Upper lobe of right lung (tissue), 1 donor: Measurements from ENCODE around the gene HHIPL1. TPM values are rescaled to one million over a fixed set of nuclear protein-coding genes. Genes with fewer than 3 reads are reported as not detected.

Experiments used
- ATAC-seq: fragments of 200-7000 bp; cut with Tn5 transposase; one replicate; pipeline ENCODE4 v1.9.1; 2020; ENCODE audit warnings: mild to moderate bottlenecking, moderate library complexity
- DNase-seq: peaks from one replicate; pipeline ENCODE4 v3.0.0-alpha.2; 2020
- H3K27ac ChIP-seq: fragments of 200-600 bp; one replicate; pipeline ENCODE4 v1.8.0; 2022
- H3K27me3 ChIP-seq: fragments of 200-600 bp; one replicate; pipeline ENCODE4 v1.8.0; 2022; ENCODE audit warnings: mild to moderate bottlenecking
- H3K36me3 ChIP-seq: fragments of 200-600 bp; one replicate; pipeline ENCODE4 v1.8.0; 2022
- H3K4me1 ChIP-seq: fragments of 200-600 bp; one replicate; pipeline ENCODE4 v1.8.0; 2022
- H3K4me3 ChIP-seq: fragments of 200-600 bp; one replicate; pipeline ENCODE4 v1.8.0; 2022; ENCODE audit warnings: mild to moderate bottlenecking
- H3K9me3 ChIP-seq: fragments of 200-600 bp; one replicate; pipeline ENCODE4 v1.8.0; 2022
- intact Hi-C: fragments of 100-400 bp; cut with DNase I; formaldehyde crosslinking; loops from one replicate; pipeline ENCODE4 v1.11.0; 2022
- total RNA-seq: library from RNA; stranded (reverse); fragmentation: NEBNext Ultra II Directional; extraction: Animal tissue kit (Norgen Biotek cat#: 25700); gene quantifications from one replicate; pipeline ENCODE4 v1.2.1, GENCODE V29; 2021
- TF ChIP-seq, protein P1 (sequence below): fragments of 200-600 bp; IDR thresholded peaks from one replicate; pipeline ENCODE4 v1.8.0; 2022; ENCODE audit warnings: antibody characterized with exemption
- donor health status: DM: no; HTN: yes; CAD: no; lungs with severe emphysema.

Gene HHIPL1
- total RNA-seq, 1 donor from 2014 or later = 1.6 TPM

- Histone ChIP-seq H3K4me1 (peaks cover under 1% of the 10 kb centered on the region), H3K36me3 (no peaks in the 10 kb centered on the region), H3K9me3 (no peaks in the 10 kb centered on the region), H3K4me3 (no peak overlapping the region), H3K27me3 (no peaks in the 10 kb centered on the region), H3K27ac (peak overlapping the region; percentile 55)
- DNase-seq (peak; percentile 87), ATAC-seq (peak; percentile 80)
- TF ChIP-seq, protein P1, sequence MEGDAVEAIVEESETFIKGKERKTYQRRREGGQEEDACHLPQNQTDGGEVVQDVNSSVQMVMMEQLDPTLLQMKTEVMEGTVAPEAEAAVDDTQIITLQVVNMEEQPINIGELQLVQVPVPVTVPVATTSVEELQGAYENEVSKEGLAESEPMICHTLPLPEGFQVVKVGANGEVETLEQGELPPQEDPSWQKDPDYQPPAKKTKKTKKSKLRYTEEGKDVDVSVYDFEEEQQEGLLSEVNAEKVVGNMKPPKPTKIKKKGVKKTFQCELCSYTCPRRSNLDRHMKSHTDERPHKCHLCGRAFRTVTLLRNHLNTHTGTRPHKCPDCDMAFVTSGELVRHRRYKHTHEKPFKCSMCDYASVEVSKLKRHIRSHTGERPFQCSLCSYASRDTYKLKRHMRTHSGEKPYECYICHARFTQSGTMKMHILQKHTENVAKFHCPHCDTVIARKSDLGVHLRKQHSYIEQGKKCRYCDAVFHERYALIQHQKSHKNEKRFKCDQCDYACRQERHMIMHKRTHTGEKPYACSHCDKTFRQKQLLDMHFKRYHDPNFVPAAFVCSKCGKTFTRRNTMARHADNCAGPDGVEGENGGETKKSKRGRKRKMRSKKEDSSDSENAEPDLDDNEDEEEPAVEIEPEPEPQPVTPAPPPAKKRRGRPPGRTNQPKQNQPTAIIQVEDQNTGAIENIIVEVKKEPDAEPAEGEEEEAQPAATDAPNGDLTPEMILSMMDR = no peak
- intact Hi-C loops = no loop called here
These were observed 32.6 kb downstream of the HHIPL1 start for GRCh38 chr14:99677231-99678140.

DNA sequence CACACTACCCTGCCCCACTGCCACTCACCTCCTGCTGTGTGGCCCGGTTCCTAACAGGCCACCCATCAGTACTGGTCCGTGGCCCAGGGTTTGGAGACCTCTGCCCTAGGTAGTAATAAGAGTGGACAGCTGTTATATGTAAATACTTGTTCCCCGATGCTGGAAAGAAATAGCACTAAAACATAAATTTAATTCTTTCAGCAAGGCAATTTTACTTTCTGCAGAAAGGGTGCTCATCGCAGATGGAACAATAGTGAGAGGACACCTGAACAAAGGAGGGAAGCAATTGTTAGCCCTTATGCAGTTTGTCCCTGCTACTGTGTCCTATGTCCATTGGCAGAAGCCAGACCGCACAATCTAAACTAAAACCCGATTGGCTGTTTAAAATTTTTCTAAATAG, 33.3 kb downstream of the HHIPL1 start:
- no peaks in the 10 kb centered on the region for H3K36me3 ChIP-seq
- no peaks in the 10 kb centered on the region for H3K27me3 ChIP-seq
- intact Hi-C loops = no loop called here
- DNase-seq (no peak), ATAC-seq (no peak)
- H3K27ac ChIP-seq = peak overlapping the region; percentile 55
- TF ChIP-seq, protein P1 = no peak
- H3K4me3 ChIP-seq = no peak overlapping the region
- H3K9me3 ChIP-seq = no peaks in the 10 kb centered on the region
- H3K4me1 ChIP-seq = peaks cover 7% of the 10 kb centered on the region

GRCh38 chr14:99679111-99679510, 34.2 kb downstream of the HHIPL1 start:
- H3K4me3 ChIP-seq = no peak overlapping the region
- H3K9me3 ChIP-seq = no peaks in the 10 kb centered on the region
- H3K4me1 ChIP-seq = peaks cover 9% of the 10 kb centered on the region
- H3K27me3 ChIP-seq = no peaks in the 10 kb centered on the region
- no peak for ATAC-seq
- intact Hi-C loops = no loop called here
- no peaks in the 10 kb centered on the region for H3K36me3 ChIP-seq
- DNase-seq = no peak
- TF ChIP-seq, protein P1 = no peak
- H3K27ac ChIP-seq = no peak overlapping the region

- TF ChIP-seq, protein P1 = no peak
- no peaks in the 10 kb centered on the region for H3K9me3 ChIP-seq
- no peaks in the 10 kb centered on the region for H3K36me3 ChIP-seq
- no peak overlapping the region for H3K4me3 ChIP-seq
- no peak for DNase-seq
- no peak overlapping the region for H3K27ac ChIP-seq
- H3K4me1 ChIP-seq = peaks cover 11% of the 10 kb centered on the region
- intact Hi-C loops = no loop called here
- no peaks in the 10 kb centered on the region for H3K27me3 ChIP-seq
- no peak for ATAC-seq
These were observed 34.6 kb downstream of the HHIPL1 start for GRCh38 chr14:99679543-99679942.

DNA sequence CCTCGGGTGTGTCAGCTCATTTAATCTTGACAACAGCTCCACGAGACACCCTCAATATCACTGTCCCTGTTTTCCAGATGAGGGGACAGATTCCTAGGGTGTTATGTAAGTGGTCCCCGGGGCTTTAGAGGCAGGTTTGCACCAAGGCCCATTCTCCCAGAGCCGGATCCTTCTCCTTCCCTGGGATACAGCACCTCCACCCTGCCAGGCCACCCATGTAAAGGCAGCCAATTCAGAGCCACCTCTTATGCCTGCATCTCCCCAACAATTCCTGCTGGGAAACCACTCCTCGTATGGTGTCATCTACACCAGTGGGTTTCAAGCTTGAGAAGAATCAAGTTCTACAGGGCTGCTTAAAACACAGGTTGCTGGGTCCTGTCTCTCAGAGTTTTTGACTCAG, 35.1 kb downstream of the HHIPL1 start:
- no peak for ATAC-seq
- Histone ChIP-seq H3K9me3 (no peaks in the 10 kb centered on the region), H3K4me1 (peaks cover 13% of the 10 kb centered on the region), H3K27me3 (no peaks in the 10 kb centered on the region), H3K4me3 (no peak overlapping the region), H3K36me3 (no peaks in the 10 kb centered on the region), H3K27ac (no peak overlapping the region)
- TF ChIP-seq, protein P1 = no peak
- DNase-seq = no peak
- intact Hi-C loops = no loop called here
